HepG2 (cell line): Measurements from ENCODE around the gene SEC16A. TPM values are rescaled to one million over a fixed set of nuclear protein-coding genes. Genes with fewer than 3 reads are reported as not detected.
"Not testable (repeated sequence)": the region's sequence is repeated elsewhere in the genome, so short reads cannot be mapped to it uniquely, and the experiment has no call there.

Experiments
- ATAC-seq: fragments of 200-7000 bp; cut with Tn5 transposase; 3 replicates; pipeline ENCODE4 v1.9.1; 2020; ENCODE audit warnings: mild to moderate bottlenecking, moderate library complexity
- BruUV-seq: library from RNA; stranded (reverse); fragments of 400-500 nt; replicated peaks from 2 replicates; lab custom pipeline; 2021; lab: Mats Ljungman, UMichigan
- CTCF ChIA-PET: fragments of 300-600 bp; formaldehyde crosslinking; extraction: SDS; loops from one replicate; lab custom pipeline; 2021; ENCODE audit warnings: low total read pairs, inconsistent platforms, low intra/inter-chr PET ratio; lab: Yijun Ruan, JAX
- POLR2A ChIA-PET: fragments of 350-600 bp; sonication (Branson Sonifier 250); formaldehyde crosslinking; loops from one replicate; lab custom pipeline; 2020; ENCODE audit warnings: antibody characterized with exemption, inconsistent platforms; lab: Yijun Ruan, JAX
- DNase-seq: peaks from one replicate; pipeline ENCODE4 v3.0.0-alpha.2; 2015; ENCODE audit warnings: low spot score
- FAIRE-seq: peaks from 3 replicates; lab custom pipeline; 2011; peaks lifted over from hg19 to GRCh38; lab: Jason Lieb, UNC
- H2AFZ ChIP-seq: one replicate; pipeline ENCODE4 v1.6.1; 2011; ENCODE audit warnings: low read length, inconsistent platforms
- H3K27ac ChIP-seq: fragments of 300-600 bp; 3 replicates; pipeline ENCODE4 v1.8.0; 2011; ENCODE audit warnings: mixed run types, mild to moderate bottlenecking, mixed read lengths, low read length, inconsistent platforms; ENCODE audit not compliant: insufficient read depth; ENCODE audit errors: extremely low read length
- H3K27me3 ChIP-seq, 2 experiments: fragments of 200-600 bp in 1 of 2; 2 replicates in 1 of 2; 3 replicates in 1 of 2; pipeline versions ENCODE4 v1.6.0 to v1.8.0; 2011; ENCODE audit warnings: low read length in 2 of 2, mild to moderate bottlenecking in 2 of 2, moderate library complexity in 2 of 2, inconsistent platforms in 1 of 2; ENCODE audit not compliant: insufficient read depth in 2 of 2, control insufficient read depth in 1 of 2
- H3K36me3 ChIP-seq, 2 experiments: fragments of 200-600 bp in 1 of 2; replicated peaks in 1 of 2; 2 replicates in 1 of 2; 3 replicates in 1 of 2; pipeline versions ENCODE4 v1.5.1 to v1.8.0; 2011; ENCODE audit warnings: low read length in 2 of 2, inconsistent platforms in 1 of 2; ENCODE audit not compliant: insufficient read depth in 2 of 2, control insufficient read depth in 1 of 2
- H3K4me1 ChIP-seq: 2 replicates; pipeline ENCODE4 v1.5.1; 2012; ENCODE audit warnings: low read length, inconsistent platforms; ENCODE audit not compliant: insufficient read depth
- H3K4me2 ChIP-seq: 2 replicates; pipeline ENCODE4 v1.6.0; 2011; ENCODE audit warnings: low read depth, low read length, inconsistent platforms
- H3K4me3 ChIP-seq, 3 experiments: fragments of 200-600 bp in 1 of 3; sonication (generic), shearing (Covaris generic) in 1 of 3; replicated peaks in 1 of 3; 2 replicates each; pipeline ENCODE4 v1.5.1; 2011 to 2016; ENCODE audit warnings: low read length in 3 of 3, inconsistent platforms in 2 of 3, low read depth in 2 of 3, mild to moderate bottlenecking in 2 of 3, control low read depth in 1 of 3, mixed read lengths in 1 of 3; ENCODE audit not compliant: insufficient read depth in 1 of 3
- H3K79me2 ChIP-seq: one replicate; pipeline ENCODE4 v1.6.1; 2011; ENCODE audit warnings: low read length, inconsistent platforms; ENCODE audit not compliant: insufficient read depth
- H3K9ac ChIP-seq: 2 replicates; pipeline ENCODE4 v1.6.0; 2011; ENCODE audit warnings: mild to moderate bottlenecking, low read depth, low read length, inconsistent platforms; ENCODE audit not compliant: insufficient read depth
- H3K9me3 ChIP-seq: 2 replicates; pipeline ENCODE4 v1.5.1; 2012; ENCODE audit warnings: mild to moderate bottlenecking, low read length
- H4K20me1 ChIP-seq: 2 replicates; pipeline ENCODE4 v1.6.0; 2011; ENCODE audit warnings: inconsistent platforms, mild to moderate bottlenecking, low read length, moderate library complexity; ENCODE audit not compliant: insufficient read depth
- AGO2 ChIP-seq: fragments of 200-400 bp; formaldehyde crosslinking; optimal IDR thresholded peaks from 2 replicates; pipeline ENCODE3; 2017; ENCODE audit warnings: mild to moderate bottlenecking, low read depth, low read length, moderate library complexity
- ASH2L ChIP-seq: fragments of 300-600, 200-600 bp; sonication (generic); IDR thresholded peaks from 2 replicates; pipeline ENCODE4 v1.7.0; 2017; ENCODE audit warnings: low read depth, mild to moderate bottlenecking, moderate library complexity, mixed read lengths, low read length; ENCODE audit not compliant: insufficient read length
- RBM22 ChIP-seq: fragments of 200-400 bp; formaldehyde crosslinking; optimal IDR thresholded peaks from 2 replicates; pipeline ENCODE3; 2017; ENCODE audit warnings: mild to moderate bottlenecking, low read length, moderate library complexity
- ZNF670 ChIP-seq: sonication (generic); formaldehyde crosslinking; IDR thresholded peaks from 2 replicates; pipeline ENCODE4 v1.8.0; 2022; ENCODE audit warnings: mild to moderate bottlenecking, missing genetic modification reagents, borderline replicate concordance
- WGBS: methylation state at CpG from one replicate; pipeline ENCODE4 v1.1.6; 2017; ENCODE audit warnings: low lambda C conversion rate; 5-methylcytosine and 5-hydroxymethylcytosine counted together
- in situ Hi-C: cut with HindIII; loops from 2 replicates; pipeline ENCODE4 v1.10.0; 2017; ENCODE audit warnings: low pct_unique_long_range_greater_than_20kb; ENCODE audit not compliant: extremely low pct_ligation_motif_present
- intact Hi-C: fragments of 100-400 bp; cut with micrococcal nuclease; formaldehyde crosslinking; loops from one replicate; pipeline ENCODE4 v1.10.0; 2022; ENCODE audit not compliant: unreplicated experiment
- polyA plus RNA-seq, 8 experiments: library from polyadenylated mRNA; depleted of rRNA in 3 of 8; stranded (reverse) in 7 of 8; unstranded in 1 of 8; fragments of >200 nt; fragmentation: Illumina TruSeq in 4 of 8; extraction: Trizol in 4 of 8; gene quantifications; 2 replicates each; pipeline versions ENCODE4 v1.2.1 to v1.2.3, GENCODE V29; 2011 to 2016; ENCODE audit warnings: low read depth in 4 of 8, missing spikeins in 1 of 8, mixed read lengths in 1 of 8; ENCODE audit not compliant: insufficient read depth in 1 of 8
- total RNA-seq, 5 experiments: library from RNA; depleted of rRNA; stranded (reverse); fragments of >200 nt; fragmentation: Illumina TruSeq; extraction: Trizol; gene quantifications; 2 replicates each; pipeline ENCODE4 v1.2.3, GENCODE V29; 2016; ENCODE audit warnings: low read depth in 1 of 5

SEC16A gene
- total and polyA plus RNA-seq, 2 of the 13 experiments (the other 11 are each of a cell fraction or from before 2014, with no cell fraction given) = 15.9 to 18.9 TPM

- Histone ChIP-seq H3K9ac (no peak overlapping the region), H3K27ac (no peak overlapping the region), H3K36me3 (peaks cover 13 to 42% of the 10 kb centered on the region in 2 experiments), H2AFZ (no peak overlapping the region), H4K20me1 (peaks cover 8% of the 10 kb centered on the region), H3K9me3 (no peaks in the 10 kb centered on the region), H3K4me2 (no peak overlapping the region), H3K27me3 (no peaks in the 10 kb centered on the region; a peak in 1 of 5 replicates), H3K79me2 (peaks cover 40% of the 10 kb centered on the region), H3K4me3 (no peak overlapping the region), H3K4me1 (peaks cover 34% of the 10 kb centered on the region)
- FAIRE-seq = no peak
- BruUV-seq = no TSS peak
- no peak for ATAC-seq
- no peak for DNase-seq
- TF ChIP-seq AGO2 = peak; percentile 25
- TF ChIP-seq RBM22 = no peak
- TF ChIP-seq ASH2L = no peak
- no peak for TF ChIP-seq ZNF670 (CRISPR knock-in tag)
- in situ Hi-C loops = no loop called here
- ChIA-PET POLR2A (no interaction called here), CTCF (no interaction called here)
- intact Hi-C loops = no loop called here
- 93% methylated on average over 7 of the region's 7 CpGs for WGBS
Measured at GRCh38 chr9:136407911-136408310, 74.9 kb downstream of the SEC16A start.

GRCh38 chr9:136407061-136407460 lies 75.8 kb downstream of the SEC16A start:
- H3K9ac ChIP-seq, DNase-seq, H3K9me3 ChIP-seq, ATAC-seq, H3K4me3 ChIP-seq, BruUV-seq, H3K27ac ChIP-seq, in situ Hi-C loops, intact Hi-C loops, FAIRE-seq, H3K4me2 ChIP-seq, CTCF ChIA-PET, H4K20me1 ChIP-seq, H2AFZ ChIP-seq, POLR2A ChIA-PET, H3K27me3 ChIP-seq: not testable (repeated sequence)
- peak; percentile 26 for TF ChIP-seq AGO2
- WGBS = 98% methylated on average over 28 of the region's 28 CpGs
- peaks cover 11 to 39% of the 10 kb centered on the region in 2 experiments; a peak in 4 of 5 replicates for H3K36me3 ChIP-seq
- H3K4me1 ChIP-seq = peaks cover 27% of the 10 kb centered on the region
- H3K79me2 ChIP-seq = peaks cover 31% of the 10 kb centered on the region

- CTCF ChIA-PET, DNase-seq, POLR2A ChIA-PET, H3K4me2 ChIP-seq, intact Hi-C loops, ATAC-seq, BruUV-seq, H2AFZ ChIP-seq, H3K9me3 ChIP-seq, H3K4me3 ChIP-seq, H3K9ac ChIP-seq, FAIRE-seq, H3K27me3 ChIP-seq, H3K27ac ChIP-seq, in situ Hi-C loops, H4K20me1 ChIP-seq: not testable (repeated sequence)
- peaks cover 11 to 39% of the 10 kb centered on the region in 2 experiments; a peak in 4 of 5 replicates for H3K36me3 ChIP-seq
- H3K79me2 ChIP-seq = peaks cover 20% of the 10 kb centered on the region
- 100% methylated on average over 2 of the region's 10 CpGs for whole genome bisulfite sequencing
- H3K4me1 ChIP-seq = peaks cover 19% of the 10 kb centered on the region
Measured at GRCh38 chr9:136405904-136406303, 76.9 kb downstream of the SEC16A start.
